Measurements from ENCODE around the gene PLAU.

PLAU gene

DNA sequence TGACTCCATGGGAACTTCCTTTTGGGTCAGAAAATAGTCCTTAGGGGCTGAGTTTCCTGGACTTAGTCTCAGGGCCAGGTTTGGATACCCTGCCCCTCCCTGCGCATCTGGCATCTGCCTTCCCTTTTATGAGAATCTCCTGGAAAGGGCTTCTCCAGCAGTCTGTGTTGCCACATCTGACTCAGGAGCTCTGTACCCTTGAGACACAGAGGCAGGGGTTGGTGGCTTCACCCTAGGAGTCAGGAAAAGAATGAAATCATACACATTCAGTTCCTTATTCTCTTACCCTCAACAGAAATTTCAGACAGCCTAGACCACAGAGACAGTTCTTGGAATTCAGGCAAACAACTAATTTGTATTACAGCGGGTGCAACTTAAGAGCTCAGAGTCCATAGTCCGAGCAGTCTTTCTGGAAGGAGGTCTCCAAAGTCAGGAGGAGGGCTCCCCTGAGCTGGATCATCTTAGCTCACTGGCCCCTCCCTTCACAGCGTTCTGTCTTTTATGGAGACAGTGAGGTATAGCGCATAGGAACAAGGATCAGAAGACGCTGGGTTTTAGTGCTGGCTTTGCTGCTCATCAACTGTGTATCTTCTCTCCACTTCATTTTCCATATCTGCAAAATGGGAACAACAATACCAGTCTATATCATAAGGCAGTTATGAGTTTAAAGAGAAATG, 3.0 kb upstream of the PLAU start:
- TF ChIP-seq, protein P1, sequence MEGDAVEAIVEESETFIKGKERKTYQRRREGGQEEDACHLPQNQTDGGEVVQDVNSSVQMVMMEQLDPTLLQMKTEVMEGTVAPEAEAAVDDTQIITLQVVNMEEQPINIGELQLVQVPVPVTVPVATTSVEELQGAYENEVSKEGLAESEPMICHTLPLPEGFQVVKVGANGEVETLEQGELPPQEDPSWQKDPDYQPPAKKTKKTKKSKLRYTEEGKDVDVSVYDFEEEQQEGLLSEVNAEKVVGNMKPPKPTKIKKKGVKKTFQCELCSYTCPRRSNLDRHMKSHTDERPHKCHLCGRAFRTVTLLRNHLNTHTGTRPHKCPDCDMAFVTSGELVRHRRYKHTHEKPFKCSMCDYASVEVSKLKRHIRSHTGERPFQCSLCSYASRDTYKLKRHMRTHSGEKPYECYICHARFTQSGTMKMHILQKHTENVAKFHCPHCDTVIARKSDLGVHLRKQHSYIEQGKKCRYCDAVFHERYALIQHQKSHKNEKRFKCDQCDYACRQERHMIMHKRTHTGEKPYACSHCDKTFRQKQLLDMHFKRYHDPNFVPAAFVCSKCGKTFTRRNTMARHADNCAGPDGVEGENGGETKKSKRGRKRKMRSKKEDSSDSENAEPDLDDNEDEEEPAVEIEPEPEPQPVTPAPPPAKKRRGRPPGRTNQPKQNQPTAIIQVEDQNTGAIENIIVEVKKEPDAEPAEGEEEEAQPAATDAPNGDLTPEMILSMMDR (IDR thresholded peaks at IDR 0.05; ENCODE audit: control extremely low read depth, extremely low read depth, low read depth, missing control alignments) = no peak
- ChIA-PET CTCF (interaction anchor here (1.0 to 2.9 kb wide), 6 partner anchors 17 to 35 kb away, joined by 4 to 22 read pairs (median 5); no protein-coding TSS in a partner anchor), POLR2A (interaction anchor here (1.1 kb wide), 1 partner anchor 13 kb away, joined by 4 read pairs; no protein-coding TSS in a partner anchor)
- DNase-seq (ENCODE audit: extremely low spot score) = no peak

DNA sequence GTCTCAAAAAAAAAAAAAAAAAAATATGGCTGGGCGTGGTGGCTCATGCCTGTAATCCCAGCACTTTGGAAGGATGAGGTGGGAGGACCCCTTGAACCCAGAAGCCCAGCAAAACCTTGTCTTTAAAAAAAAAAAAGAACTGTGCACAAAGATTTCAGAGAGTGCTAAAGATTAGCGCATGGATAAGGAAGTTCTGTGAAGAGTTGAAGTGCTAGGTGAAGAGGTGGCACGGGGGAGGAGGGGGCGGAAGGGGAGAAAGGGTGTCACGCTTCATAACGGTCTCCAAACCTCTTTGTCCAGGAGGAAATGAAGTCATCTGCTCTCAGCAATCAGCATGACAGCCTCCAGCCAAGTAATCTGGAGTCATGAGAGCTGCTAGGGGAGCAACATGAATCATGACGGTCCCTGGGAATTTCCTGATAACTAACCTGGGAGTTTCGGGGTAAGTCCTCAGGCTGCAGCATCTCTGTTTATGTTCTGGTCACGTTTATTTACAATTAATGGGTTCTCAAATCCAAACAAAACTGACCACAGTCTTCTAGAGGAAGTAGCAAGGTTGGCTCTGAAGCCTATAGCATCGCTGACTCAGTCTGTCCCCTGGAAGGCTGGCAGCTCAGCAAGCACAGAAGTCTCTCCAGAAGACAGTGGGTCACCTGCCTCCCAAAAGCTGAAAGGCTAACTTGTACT, 1.9 kb upstream of the PLAU start:
- CTCF ChIA-PET = interaction anchor here (0.9 to 3.6 kb wide), 6 partner anchors 21 to 44 kb away, joined by 3 to 31 read pairs (median 4); no protein-coding TSS in a partner anchor
- DNase-seq (ENCODE audit: extremely low spot score) = peak; percentile 69
- POLR2A ChIA-PET = interaction anchor here (1.1 kb wide), 1 partner anchor 14 kb away, joined by 4 read pairs; no protein-coding TSS in a partner anchor
- TF ChIP-seq, protein P1 (IDR thresholded peaks at IDR 0.05; ENCODE audit: control extremely low read depth, extremely low read depth, low read depth, missing control alignments) = no peak

DNA sequence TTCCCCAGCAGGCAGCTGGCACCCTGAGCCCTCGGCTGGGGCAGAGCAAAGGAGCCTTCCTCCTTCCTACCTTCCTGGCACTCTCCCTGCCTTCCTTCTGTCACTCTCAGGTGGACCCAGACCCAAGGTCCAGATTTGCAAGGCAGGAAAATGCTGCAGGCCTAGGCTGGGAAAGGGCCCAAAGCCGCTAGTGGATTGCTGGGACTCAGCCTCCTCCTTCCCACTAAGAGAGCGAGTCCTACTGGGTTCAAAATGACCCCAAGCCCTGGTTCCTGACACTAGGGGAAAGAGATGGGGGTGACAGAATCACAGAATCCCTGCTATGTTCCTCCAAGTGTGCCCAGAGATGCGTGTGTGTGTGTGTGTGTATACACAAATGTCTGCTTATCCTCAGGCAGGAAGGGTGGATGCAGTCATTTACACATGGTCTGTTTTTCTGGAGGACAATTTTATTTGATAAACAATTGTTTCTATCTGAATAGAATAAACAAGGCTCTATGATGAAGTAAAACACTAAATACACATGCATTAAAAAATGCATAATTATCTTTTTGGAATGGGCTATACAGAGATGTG, 1.3 kb upstream of the PLAU start:
- no peak for DNase-seq (ENCODE audit: extremely low spot score)
- ChIA-PET CTCF (interaction anchor here (0.9 to 3.6 kb wide), 6 partner anchors 22 to 44 kb away, joined by 3 to 31 read pairs (median 4); no protein-coding TSS in a partner anchor), POLR2A (no interaction called here)
- TF ChIP-seq, protein P1 (IDR thresholded peaks at IDR 0.05; ENCODE audit: control extremely low read depth, extremely low read depth, low read depth, missing control alignments) = no peak

DNA sequence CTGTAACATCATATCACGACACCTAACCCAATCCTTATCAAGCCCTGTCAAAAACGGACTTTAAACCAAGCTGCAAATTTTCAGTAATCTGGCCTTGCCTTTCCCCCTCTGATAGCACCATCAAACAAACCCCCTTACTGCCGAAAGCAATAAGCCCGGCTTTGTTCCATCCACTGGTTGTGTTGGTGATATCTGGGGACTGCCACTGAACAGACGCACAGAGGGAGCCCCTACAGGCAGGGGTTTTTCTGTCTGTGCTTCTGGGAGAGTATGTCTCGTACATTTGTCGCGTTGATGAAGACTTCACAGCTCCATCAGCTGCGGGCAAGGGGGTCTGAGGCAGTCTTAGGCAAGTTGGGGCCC, 550 bp upstream of the PLAU start:
- TF ChIP-seq, protein P1 (IDR thresholded peaks at IDR 0.05; ENCODE audit: control extremely low read depth, extremely low read depth, low read depth, missing control alignments) = peak; percentile 7
- ChIA-PET POLR2A (no interaction called here), CTCF (interaction anchor here (1.5 to 3.6 kb wide), 4 partner anchors 22 to 45 kb away, joined by 4 to 31 read pairs (median 12); no protein-coding TSS in a partner anchor)
- peak; percentile 43 for DNase-seq (ENCODE audit: extremely low spot score)

DNA sequence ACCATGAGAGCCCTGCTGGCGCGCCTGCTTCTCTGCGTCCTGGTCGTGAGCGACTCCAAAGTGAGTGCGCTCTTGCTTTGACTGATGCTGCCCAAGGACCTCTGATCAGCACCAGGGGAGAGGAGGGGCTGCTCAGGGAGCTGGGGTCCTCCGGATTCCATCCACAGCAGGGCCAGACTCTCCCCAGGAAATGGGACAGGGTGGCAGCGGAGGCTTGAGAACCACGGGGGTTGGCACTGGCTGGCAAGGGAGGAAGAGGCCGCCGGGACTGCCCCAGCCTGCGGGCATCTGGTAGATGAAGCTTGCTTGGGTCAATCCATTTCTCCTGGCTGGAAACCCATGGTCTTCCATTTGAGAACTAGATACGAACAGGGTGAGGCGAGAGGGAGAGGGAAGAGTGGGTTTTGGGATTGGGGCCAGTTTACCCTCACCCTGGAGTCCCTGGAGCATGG, 647 bp downstream of the PLAU start:
- ChIA-PET POLR2A (no interaction called here), CTCF (interaction anchor here (1.0 to 3.6 kb wide), 5 partner anchors 9 to 32 kb away, joined by 3 to 31 read pairs (median 7); no protein-coding TSS in a partner anchor)
- TF ChIP-seq, protein P1 (IDR thresholded peaks at IDR 0.05; ENCODE audit: control extremely low read depth, extremely low read depth, low read depth, missing control alignments) = no peak
- DNase-seq (ENCODE audit: extremely low spot score) = no peak

DNA sequence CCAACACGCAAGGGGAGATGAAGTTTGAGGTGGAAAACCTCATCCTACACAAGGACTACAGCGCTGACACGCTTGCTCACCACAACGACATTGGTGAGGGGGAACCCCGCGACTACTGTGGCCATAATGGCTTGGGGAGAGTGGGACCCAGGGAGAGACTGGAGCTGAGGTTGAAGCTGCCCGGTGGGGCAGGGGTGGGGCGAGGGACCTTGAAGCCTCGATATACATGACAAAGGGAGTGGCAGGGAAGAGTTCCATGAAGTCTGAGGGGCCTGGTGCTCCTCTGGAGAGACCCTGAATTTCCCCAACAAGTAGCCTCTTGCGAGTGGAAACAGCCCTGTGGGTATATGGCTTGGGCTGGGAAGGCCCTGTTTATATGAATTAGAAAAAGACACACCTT, 3.1 kb downstream of the PLAU start:
- DNase-seq (ENCODE audit: extremely low spot score) = no peak
- ChIA-PET CTCF (interaction anchor here (0.8 to 2.5 kb wide), 5 partner anchors 12 to 64 kb away, joined by 3 to 9 read pairs (median 3); no protein-coding TSS in a partner anchor), POLR2A (no interaction called here)
- TF ChIP-seq, protein P1 (IDR thresholded peaks at IDR 0.05; ENCODE audit: control extremely low read depth, extremely low read depth, low read depth, missing control alignments) = no peak
